ENCODE measurements around the gene CATSPERE. TPM values are rescaled to one million over a fixed set of nuclear protein-coding genes. Genes with fewer than 3 reads are reported as not detected.

Gene CATSPERE
- total RNA-seq, 1 donor from 2014 or later: 1.1 TPM

Other genes starting within 250 kb of the CATSPERE start
- 53.9 and 54.4 TPM in 2 replicates for gene ADSS2, start 9.4 kb upstream of the CATSPERE start, total RNA-seq
- gene DESI2, start 191.9 kb downstream of the CATSPERE start, total RNA-seq: 49.1 and 49.2 TPM in 2 replicates